ENCODE data around the gene CLTCL1. TPM values are rescaled to one million over a fixed set of nuclear protein-coding genes. Genes with fewer than 3 reads are reported as not detected.

CLTCL1 gene
- total RNA-seq, 4 donors from 2014 or later: 111 to 311 (median 215) TPM

DNA sequence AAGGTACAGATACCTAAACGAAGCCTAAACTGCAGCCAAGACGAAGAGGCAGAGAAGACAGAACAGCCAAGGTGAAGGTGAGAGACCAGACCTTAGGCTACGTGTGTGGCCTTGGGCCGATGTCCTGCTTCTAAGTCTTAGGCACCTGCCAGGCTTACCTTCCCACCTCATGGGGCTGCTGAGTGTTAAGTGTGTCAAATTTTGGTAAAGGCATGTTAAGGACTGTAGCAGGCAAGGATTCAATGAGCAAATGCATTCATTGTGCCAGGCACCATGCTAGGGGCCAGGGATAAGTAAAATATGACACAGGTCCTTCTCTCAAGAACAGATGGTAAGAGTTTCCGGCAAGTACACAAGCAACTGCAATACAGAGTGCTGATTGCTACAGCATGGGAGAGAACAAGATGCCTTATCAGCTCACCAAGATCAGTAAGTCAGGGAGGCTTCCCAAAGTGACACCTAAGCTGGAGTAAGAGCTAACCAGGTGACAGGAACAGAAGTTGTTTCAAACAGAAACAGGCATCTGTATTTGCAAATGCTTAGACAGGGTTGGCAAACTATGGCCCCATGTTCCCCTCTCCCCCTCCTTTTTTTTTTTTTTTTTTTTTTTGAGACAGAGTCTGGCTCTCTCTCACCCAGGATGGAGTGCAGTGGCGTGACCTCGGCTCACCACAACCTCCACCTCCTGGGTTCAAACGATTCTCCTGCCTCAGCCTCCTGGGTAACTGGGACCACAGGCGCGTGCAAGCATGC is 46.7 kb downstream of the CLTCL1 start:
- H3K36me3 ChIP-seq: peaks cover 0 to 76% of the 10 kb centered on the region in 2 donors
- ATAC-seq (peak; percentile 54 to 67), DNase-seq (no peak)
- H3K27me3 ChIP-seq: no peaks in the 10 kb centered on the region
- H3K9me3 ChIP-seq: no peaks in the 10 kb centered on the region
- no peak overlapping the region for H3K4me3 ChIP-seq
- intact Hi-C loops (cut with DNase I; ENCODE audit: low total_unique reads) (no loop called here), in situ Hi-C loops (cut with MboI; ENCODE audit: low sequenced_read_pairs in 4 of 4) (no loop called here)
- peak overlapping the region; percentile 12 to 63 (median 52) for H3K27ac ChIP-seq
- peaks cover 4 to 9% of the 10 kb centered on the region in 2 donors for H3K4me1 ChIP-seq
- no peak for TF ChIP-seq POLR2A (IDR thresholded peaks at IDR 0.05)
- TF ChIP-seq, protein P1, sequence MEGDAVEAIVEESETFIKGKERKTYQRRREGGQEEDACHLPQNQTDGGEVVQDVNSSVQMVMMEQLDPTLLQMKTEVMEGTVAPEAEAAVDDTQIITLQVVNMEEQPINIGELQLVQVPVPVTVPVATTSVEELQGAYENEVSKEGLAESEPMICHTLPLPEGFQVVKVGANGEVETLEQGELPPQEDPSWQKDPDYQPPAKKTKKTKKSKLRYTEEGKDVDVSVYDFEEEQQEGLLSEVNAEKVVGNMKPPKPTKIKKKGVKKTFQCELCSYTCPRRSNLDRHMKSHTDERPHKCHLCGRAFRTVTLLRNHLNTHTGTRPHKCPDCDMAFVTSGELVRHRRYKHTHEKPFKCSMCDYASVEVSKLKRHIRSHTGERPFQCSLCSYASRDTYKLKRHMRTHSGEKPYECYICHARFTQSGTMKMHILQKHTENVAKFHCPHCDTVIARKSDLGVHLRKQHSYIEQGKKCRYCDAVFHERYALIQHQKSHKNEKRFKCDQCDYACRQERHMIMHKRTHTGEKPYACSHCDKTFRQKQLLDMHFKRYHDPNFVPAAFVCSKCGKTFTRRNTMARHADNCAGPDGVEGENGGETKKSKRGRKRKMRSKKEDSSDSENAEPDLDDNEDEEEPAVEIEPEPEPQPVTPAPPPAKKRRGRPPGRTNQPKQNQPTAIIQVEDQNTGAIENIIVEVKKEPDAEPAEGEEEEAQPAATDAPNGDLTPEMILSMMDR (IDR thresholded peaks at IDR 0.05 in 4 of 5, conservative IDR thresholded peaks at IDR 0.05 in 1 of 5): no peak

DNA sequence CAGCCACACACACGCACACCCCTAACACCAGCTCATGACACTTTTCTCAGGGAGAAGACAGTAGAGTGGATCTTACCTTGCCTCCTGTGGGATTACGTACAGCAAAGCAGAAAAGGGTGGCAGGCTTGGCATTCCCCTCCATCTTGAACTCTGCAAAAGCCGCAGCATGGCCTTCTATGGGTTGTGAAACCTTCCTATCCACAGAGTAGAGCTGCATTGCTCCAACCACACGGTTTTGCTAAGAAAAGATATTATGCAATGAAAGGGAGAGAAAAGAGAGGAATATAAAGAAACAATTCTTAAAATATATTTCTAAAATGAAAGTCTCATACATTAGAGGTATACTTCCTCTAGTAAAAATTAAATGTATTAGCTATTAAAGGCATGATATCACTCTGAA is 48.8 kb downstream of the CLTCL1 start:
- ATAC-seq (peak in 1 of 2 donors; percentile 43), DNase-seq (no peak)
- in situ Hi-C loops (cut with MboI; ENCODE audit: low sequenced_read_pairs in 4 of 4): no loop called here
- Histone ChIP-seq H3K9me3 (no peaks in the 10 kb centered on the region), H3K4me1 (peaks cover 9 to 18% of the 10 kb centered on the region in 2 donors), H3K36me3 (peaks cover 0 to 75% of the 10 kb centered on the region in 2 donors), H3K27ac (peak overlapping the region; percentile 32 to 62 (median 60)), H3K27me3 (no peaks in the 10 kb centered on the region), H3K4me3 (no peak overlapping the region)
- no peak for TF ChIP-seq POLR2A (IDR thresholded peaks at IDR 0.05)
- TF ChIP-seq, protein P1 (IDR thresholded peaks at IDR 0.05 in 4 of 5, conservative IDR thresholded peaks at IDR 0.05 in 1 of 5): no peak
- intact Hi-C loops (cut with DNase I; ENCODE audit: low total_unique reads): no loop called here

DNA sequence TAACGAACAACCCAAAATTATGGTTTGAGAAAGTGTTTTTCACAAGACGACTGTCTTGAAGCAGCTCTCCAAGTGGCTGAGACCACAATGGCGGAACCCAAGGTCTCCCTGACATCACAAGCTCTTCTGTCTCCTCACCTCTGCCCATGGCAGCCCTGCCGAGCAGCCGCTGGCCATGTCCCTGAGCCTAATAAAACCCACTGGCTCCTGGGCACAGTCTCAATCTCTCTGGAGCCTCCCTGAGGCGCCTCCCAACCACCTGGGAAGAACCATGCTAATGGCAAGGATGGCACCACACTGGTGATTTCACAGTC is 50.0 kb downstream of the CLTCL1 start:
- DNase-seq (no peak), ATAC-seq (no peak)
- no peak overlapping the region for H3K4me3 ChIP-seq
- no peaks in the 10 kb centered on the region for H3K9me3 ChIP-seq
- TF ChIP-seq, protein P1 (IDR thresholded peaks at IDR 0.05 in 4 of 5, conservative IDR thresholded peaks at IDR 0.05 in 1 of 5): no peak
- TF ChIP-seq POLR2A (IDR thresholded peaks at IDR 0.05): no peak
- H3K27me3 ChIP-seq: no peaks in the 10 kb centered on the region
- peaks cover 9 to 18% of the 10 kb centered on the region in 2 donors for H3K4me1 ChIP-seq
- in situ Hi-C loops (cut with MboI; ENCODE audit: low sequenced_read_pairs in 4 of 4): no loop called here
- intact Hi-C loops (cut with DNase I; ENCODE audit: low total_unique reads): no loop called here
- peaks cover 0 to 74% of the 10 kb centered on the region in 2 donors for H3K36me3 ChIP-seq
- peak overlapping the region; percentile 32 to 62 (median 60) for H3K27ac ChIP-seq

DNA sequence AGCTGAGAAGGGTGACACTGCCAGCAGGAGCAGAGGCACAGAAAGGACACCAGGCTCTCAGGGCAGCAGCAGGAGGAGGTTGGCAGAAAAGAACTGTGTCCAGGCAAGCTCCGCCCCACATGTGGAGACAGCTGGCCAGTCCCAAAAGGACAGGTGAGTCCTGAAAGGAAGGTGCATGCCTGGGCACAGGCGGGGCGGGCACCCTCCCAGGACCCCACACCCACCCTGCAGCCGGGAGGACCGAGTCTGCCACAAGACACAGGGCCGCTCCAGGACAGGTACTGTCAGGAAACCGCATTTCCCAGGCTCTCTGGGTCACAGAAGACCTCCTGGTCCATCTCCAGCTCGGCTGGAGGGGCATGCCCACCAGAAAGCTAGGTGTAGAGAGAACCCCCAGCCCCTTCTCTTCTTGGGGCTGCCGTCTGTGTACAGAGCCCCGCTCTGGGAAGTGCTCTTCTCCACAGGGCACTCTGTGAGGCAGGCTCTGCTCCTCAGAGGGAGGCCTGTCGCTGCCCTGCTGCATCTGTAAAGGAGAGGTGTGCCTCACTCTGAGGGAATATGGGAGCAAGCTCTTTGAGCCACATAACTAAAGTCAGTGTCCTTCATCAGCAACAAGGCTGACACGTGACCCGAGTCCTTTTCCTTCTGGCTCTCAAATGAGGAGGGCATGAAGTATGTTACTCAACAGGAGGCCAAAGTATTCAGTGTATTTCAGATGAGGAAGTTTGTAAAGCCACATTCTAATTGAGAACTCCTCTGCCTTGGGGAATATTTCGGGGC is 50.5 kb downstream of the CLTCL1 start:
- ATAC-seq (peak; percentile 30 to 38), DNase-seq (no peak)
- H3K27me3 ChIP-seq: no peaks in the 10 kb centered on the region
- intact Hi-C loops (cut with DNase I; ENCODE audit: low total_unique reads) (no loop called here), in situ Hi-C loops (cut with MboI; ENCODE audit: low sequenced_read_pairs in 4 of 4) (no loop called here)
- H3K4me3 ChIP-seq: no peak overlapping the region
- peaks cover 9 to 18% of the 10 kb centered on the region in 2 donors for H3K4me1 ChIP-seq
- no peaks in the 10 kb centered on the region for H3K9me3 ChIP-seq
- no peak for TF ChIP-seq POLR2A (IDR thresholded peaks at IDR 0.05)
- TF ChIP-seq, protein P1 (IDR thresholded peaks at IDR 0.05 in 4 of 5, conservative IDR thresholded peaks at IDR 0.05 in 1 of 5): no peak
- peaks cover 0 to 74% of the 10 kb centered on the region in 2 donors for H3K36me3 ChIP-seq
- H3K27ac ChIP-seq: peak overlapping the region; percentile 32 to 62 (median 60)

Data from gastrocnemius medialis (tissue), 4 donors.